Fibroblast of lung (primary cell): Measurements from ENCODE around the gene GDA. TPM values are rescaled to one million over a fixed set of nuclear protein-coding genes. Genes with fewer than 3 reads are reported as not detected.

ENCODE experiments used
- DNase-seq, 2 donors: peaks; one replicate each; pipeline versions ENCODE4 v3.0.0 to v3.0.0-alpha.2; 2010; ENCODE audit warnings: low read depth in 2 of 2
- H2AFZ ChIP-seq: 2 replicates; pipeline ENCODE4 v1.5.1; 2012; ENCODE audit warnings: low read length, control low read depth, inconsistent platforms
- H3K27ac ChIP-seq: 2 replicates; pipeline ENCODE4 v1.5.1; 2011; ENCODE audit warnings: low read length, control low read depth; ENCODE audit not compliant: insufficient read depth
- H3K27me3 ChIP-seq: 2 replicates; pipeline ENCODE4 v1.5.1; 2011; ENCODE audit warnings: mild to moderate bottlenecking, low read length; ENCODE audit not compliant: control insufficient read depth, insufficient read depth
- H3K36me3 ChIP-seq: 2 replicates; pipeline ENCODE4 v1.5.1; 2011; ENCODE audit warnings: low read length; ENCODE audit not compliant: control insufficient read depth, insufficient read depth
- H3K4me1 ChIP-seq: 2 replicates; pipeline ENCODE4 v1.5.1; 2011; ENCODE audit warnings: low read length; ENCODE audit not compliant: control insufficient read depth, insufficient read depth; ENCODE audit errors: extremely low read depth
- H3K4me2 ChIP-seq: 2 replicates; pipeline ENCODE4 v1.5.1; 2011; ENCODE audit warnings: low read length, control low read depth; ENCODE audit not compliant: insufficient read depth; ENCODE audit errors: extremely low read depth
- H3K4me3 ChIP-seq, 4 experiments: fragments of 200-600 bp in 1 of 4; sonication (generic) in 1 of 4; replicated peaks in 1 of 4; 2 replicates each; pipeline ENCODE4 v1.5.1; 2011 to 2016; ENCODE audit warnings: low read length in 4 of 4, low read depth in 3 of 4, mild to moderate bottlenecking in 3 of 4, control low read depth in 2 of 4, inconsistent platforms in 1 of 4, mixed read lengths in 1 of 4; ENCODE audit not compliant: insufficient read depth in 1 of 4; ENCODE audit errors: control extremely low read depth in 1 of 4
- H3K79me2 ChIP-seq: 2 replicates; pipeline ENCODE4 v1.5.1; 2012; ENCODE audit warnings: mild to moderate bottlenecking, low read length, inconsistent platforms; ENCODE audit not compliant: control insufficient read depth, insufficient read depth
- H3K9ac ChIP-seq: 2 replicates; pipeline ENCODE4 v1.5.1; 2011; ENCODE audit warnings: mild to moderate bottlenecking, low read length, control low read depth; ENCODE audit not compliant: insufficient read depth
- H3K9me3 ChIP-seq: 2 replicates; pipeline ENCODE4 v1.5.1; 2012; ENCODE audit warnings: low read depth, low read length; ENCODE audit not compliant: control insufficient read depth, insufficient read depth
- H4K20me1 ChIP-seq: 2 replicates; pipeline ENCODE4 v1.5.1; 2011; ENCODE audit warnings: low read length; ENCODE audit not compliant: control insufficient read depth, insufficient read depth; ENCODE audit errors: extremely low read depth
- CTCF ChIP-seq, 2 donors: IDR thresholded peaks in 1 of 2; conservative IDR thresholded peaks in 1 of 2; 1 replicate in 1 of 2; 2 replicates in 1 of 2; pipeline ENCODE4 v1.5.1; 2011 to 2012; ENCODE audit warnings: low read length in 2 of 2, control low read depth in 1 of 2, inconsistent platforms in 1 of 2, low read depth in 1 of 2, mild to moderate bottlenecking in 1 of 2
- EZH2 ChIP-seq: IDR thresholded peaks from 2 replicates; pipeline ENCODE4 v1.5.1; 2012; ENCODE audit warnings: low read length, control low read depth, mild to moderate bottlenecking; ENCODE audit errors: missing control alignments
- polyA plus RNA-seq, 2 donors: library from polyadenylated mRNA; depleted of rRNA in 1 of 2; stranded (reverse) in 1 of 2; unstranded in 1 of 2; fragments of >200 nt; gene quantifications; 2 replicates each; pipeline ENCODE4 v1.2.1, GENCODE V29; 2011 to 2012; ENCODE audit warnings: missing spikeins in 1 of 2
- total RNA-seq: library from RNA; depleted of rRNA; stranded (reverse); fragments of >200 nt; gene quantifications from 2 replicates; pipeline ENCODE4 v1.2.1, GENCODE V29; 2014

The GDA gene
- total and polyA plus RNA-seq, 2 donors (not counting 1 experiment from before 2014, with no cell fraction given) = not detected

GRCh38 chr9:72299017-72299603, 149.9 kb downstream of the GDA start:
- DNase-seq = no peak
- Histone ChIP-seq H3K36me3 (no peaks in the 10 kb centered on the region), H3K9me3 (no peaks in the 10 kb centered on the region), H4K20me1 (no peaks in the 10 kb centered on the region), H2AFZ (no peak overlapping the region), H3K27ac (no peak overlapping the region), H3K79me2 (no peaks in the 10 kb centered on the region), H3K9ac (no peak overlapping the region), H3K27me3 (no peaks in the 10 kb centered on the region), H3K4me3 (no peak overlapping the region), H3K4me2 (no peak overlapping the region), H3K4me1 (no peaks in the 10 kb centered on the region)
- TF ChIP-seq CTCF (conservative IDR thresholded peaks at IDR 0.05 in 1 of 2, IDR thresholded peaks at IDR 0.05 in 1 of 2; ENCODE audit: low read depth in 1 of 2, low read length in 2 of 2) (no peak), EZH2 (no peak)

- no peak overlapping the region for H3K4me3 ChIP-seq
- H3K27ac ChIP-seq = no peak overlapping the region
- H3K9ac ChIP-seq = no peak overlapping the region
- H2AFZ ChIP-seq = peak overlapping the region; percentile 23
- H3K4me2 ChIP-seq = no peak overlapping the region
- H3K4me1 ChIP-seq = no peaks in the 10 kb centered on the region
- TF ChIP-seq CTCF (conservative IDR thresholded peaks at IDR 0.05 in 1 of 2, IDR thresholded peaks at IDR 0.05 in 1 of 2; ENCODE audit: low read depth in 1 of 2, low read length in 2 of 2) (no peak), EZH2 (no peak)
- no peaks in the 10 kb centered on the region for H3K27me3 ChIP-seq
- H3K9me3 ChIP-seq = no peaks in the 10 kb centered on the region
- no peaks in the 10 kb centered on the region for H3K79me2 ChIP-seq
- no peaks in the 10 kb centered on the region for H4K20me1 ChIP-seq
- no peaks in the 10 kb centered on the region for H3K36me3 ChIP-seq
- DNase-seq = no peak
Observed at GRCh38 chr9:72300873-72301272, 151.6 kb downstream of the GDA start.

Other genes with a start within 250 kb of the GDA start
- gene ABHD17B, start 238.2 kb upstream of the GDA start, total RNA-seq = 17.7 and 20.6 TPM in 2 replicates
- 14.6 and 15.4 TPM in 2 replicates for gene ABHD17B, start 238.2 kb upstream of the GDA start, polyA plus RNA-seq
- gene C9orf85, start 237.8 kb upstream of the GDA start, total RNA-seq = 13.4 and 17.3 TPM in 2 replicates
- gene C9orf85, start 237.8 kb upstream of the GDA start, polyA plus RNA-seq = 21.7 and 22.5 TPM in 2 replicates
- gene C9orf57, start 88.8 kb upstream of the GDA start, total RNA-seq = not detected in 2 replicates
- not detected in 2 replicates for gene C9orf57, start 88.8 kb upstream of the GDA start, polyA plus RNA-seq
- 127 and 159 TPM in 2 replicates for gene ZFAND5, start 215.8 kb downstream of the GDA start, total RNA-seq
- 119 and 153 TPM in 2 replicates for gene ZFAND5, start 215.8 kb downstream of the GDA start, polyA plus RNA-seq